Endodermal cell (in vitro differentiated cells): ENCODE measurements around the gene NAA60. TPM values are rescaled to one million over a fixed set of nuclear protein-coding genes. Genes with fewer than 3 reads are reported as not detected.

Experiments used
- DNase-seq: peaks from one replicate; pipeline ENCODE4 v3.0.0-alpha.2; 2017
- H3K27ac ChIP-seq: 2 replicates; pipeline ENCODE4 v1.5.1; 2013; ENCODE audit warnings: mild to moderate bottlenecking, low read depth, low read length, moderate library complexity
- H3K27me3 ChIP-seq: 2 replicates; pipeline ENCODE4 v1.6.1; 2013; ENCODE audit warnings: mild to moderate bottlenecking, low read length, moderate library complexity; ENCODE audit not compliant: insufficient read depth, control insufficient read depth, poor library complexity, severe bottlenecking
- H3K36me3 ChIP-seq: 2 replicates; pipeline ENCODE4 v1.7.0; 2013; ENCODE audit warnings: mild to moderate bottlenecking, low read length, moderate library complexity; ENCODE audit not compliant: control insufficient read depth, insufficient read depth
- H3K4me1 ChIP-seq: one replicate; pipeline ENCODE4 v1.7.0; 2013; ENCODE audit warnings: low read length; ENCODE audit not compliant: control insufficient read depth, insufficient read depth
- H3K4me3 ChIP-seq: 2 replicates; pipeline ENCODE4 v1.5.1; 2013; ENCODE audit warnings: mild to moderate bottlenecking, low read length, moderate library complexity
- H3K9ac ChIP-seq: 2 replicates; pipeline ENCODE4 v1.6.1; 2013; ENCODE audit warnings: mild to moderate bottlenecking, low read length, moderate library complexity; ENCODE audit not compliant: poor library complexity, severe bottlenecking; ENCODE audit errors: extremely low read depth
- H3K9me3 ChIP-seq: 2 replicates; pipeline ENCODE4 v1.6.1; 2013; ENCODE audit warnings: mild to moderate bottlenecking, low read length, moderate library complexity; ENCODE audit not compliant: control insufficient read depth
- H3K27ac Mint-ChIP-seq: 2 replicates; pipeline ENCODE4 v1.8.0; 2020; ENCODE audit warnings: mixed read lengths
- H3K27me3 Mint-ChIP-seq: 2 replicates; pipeline ENCODE4 v1.8.0; 2021; ENCODE audit warnings: mild to moderate bottlenecking, mixed read lengths; ENCODE audit not compliant: insufficient read depth
- H3K36me3 Mint-ChIP-seq: 2 replicates; pipeline ENCODE4 v1.8.0; 2020; ENCODE audit warnings: low read depth, mixed read lengths
- H3K4me1 Mint-ChIP-seq: 2 replicates; pipeline ENCODE4 v1.8.0; 2020; ENCODE audit warnings: mixed read lengths
- H3K4me3 Mint-ChIP-seq: 2 replicates; pipeline ENCODE4 v1.8.0; 2020; ENCODE audit warnings: mild to moderate bottlenecking, moderate library complexity, mixed read lengths
- H3K9me3 Mint-ChIP-seq: 2 replicates; pipeline ENCODE4 v1.8.0; 2020; ENCODE audit warnings: mild to moderate bottlenecking, mixed read lengths
- WGBS, 2 experiments: methylation state at CpG; one replicate each; pipeline versions ENCODE4 v1.1.5 to v1.1.7; 2013; ENCODE audit warnings: missing lambda C conversion rate in 2 of 2, mixed read lengths in 1 of 2; ENCODE audit not compliant: insufficient coverage in 1 of 2, insufficient read length in 1 of 2; 5-methylcytosine and 5-hydroxymethylcytosine counted together
- total RNA-seq, 2 donors: library from RNA; stranded (reverse); fragmentation: NEBNext Ultra II Directional in 1 of 2; extraction: Animal tissue kit (Norgen Biotek cat#: 25700) in 1 of 2; gene quantifications; 2 replicates in 1 of 2; 3 replicates in 1 of 2; pipeline ENCODE4 v1.2.1, GENCODE V29; 2021
- TF ChIP-seq, protein P1 (sequence below): fragments of 200-600 bp; sonication (generic); conservative IDR thresholded peaks from 2 replicates; pipeline ENCODE4 v1.5.0; 2021; ENCODE audit warnings: antibody characterized with exemption, mild to moderate bottlenecking

Gene NAA60
- total RNA-seq, 2 donors from 2014 or later: 54.5 to 61.8 TPM

DNA sequence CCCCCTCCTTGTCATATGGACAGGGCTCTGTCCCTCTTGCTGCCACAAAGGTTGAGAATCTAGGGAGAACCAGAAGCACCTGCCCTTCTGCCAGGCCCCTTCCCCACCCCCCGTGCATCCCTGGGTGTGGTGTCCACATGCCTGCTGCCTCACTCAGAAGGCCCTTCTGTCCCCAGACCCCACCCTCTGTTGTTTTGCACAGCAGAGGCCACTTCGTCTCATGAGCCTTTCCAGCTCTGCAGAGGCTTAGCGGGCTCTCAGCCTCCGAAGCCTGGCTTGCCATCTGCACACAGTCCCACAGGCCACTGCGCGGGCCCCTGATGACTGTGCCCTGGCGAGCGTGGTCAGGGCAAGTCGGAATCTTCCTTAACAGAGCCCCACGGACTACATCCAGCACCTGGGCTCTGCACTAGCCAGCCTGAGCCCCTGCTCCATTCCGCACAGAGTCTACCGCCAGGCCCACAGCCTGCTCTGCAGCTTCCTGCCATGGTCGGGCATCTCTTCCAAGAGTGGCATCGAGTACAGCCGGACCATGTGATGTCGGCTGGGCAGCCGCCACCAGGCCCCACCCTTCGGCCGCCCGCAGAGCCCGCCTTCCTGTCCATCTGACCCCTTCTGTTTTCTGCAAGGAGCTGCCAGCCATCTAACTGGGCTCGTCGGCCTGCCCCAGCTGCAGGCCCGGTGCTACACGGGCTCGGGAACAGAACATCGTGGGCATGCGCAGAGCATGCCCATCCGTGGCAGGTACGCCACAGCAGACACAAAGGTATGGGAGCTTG, 41.0 kb downstream of the NAA60 start:
- H3K27me3 Mint-ChIP-seq: no peaks in the 10 kb centered on the region
- H3K9me3 ChIP-seq: no peaks in the 10 kb centered on the region
- H3K4me1 ChIP-seq: no peaks in the 10 kb centered on the region
- H3K36me3 ChIP-seq: peaks cover 45% of the 10 kb centered on the region
- H3K4me3 Mint-ChIP-seq: no peak overlapping the region
- no peak overlapping the region for H3K27ac ChIP-seq
- no peak overlapping the region for H3K27ac Mint-ChIP-seq
- H3K9ac ChIP-seq: no peak overlapping the region
- H3K4me1 Mint-ChIP-seq: peaks cover 11% of the 10 kb centered on the region
- TF ChIP-seq, protein P1, sequence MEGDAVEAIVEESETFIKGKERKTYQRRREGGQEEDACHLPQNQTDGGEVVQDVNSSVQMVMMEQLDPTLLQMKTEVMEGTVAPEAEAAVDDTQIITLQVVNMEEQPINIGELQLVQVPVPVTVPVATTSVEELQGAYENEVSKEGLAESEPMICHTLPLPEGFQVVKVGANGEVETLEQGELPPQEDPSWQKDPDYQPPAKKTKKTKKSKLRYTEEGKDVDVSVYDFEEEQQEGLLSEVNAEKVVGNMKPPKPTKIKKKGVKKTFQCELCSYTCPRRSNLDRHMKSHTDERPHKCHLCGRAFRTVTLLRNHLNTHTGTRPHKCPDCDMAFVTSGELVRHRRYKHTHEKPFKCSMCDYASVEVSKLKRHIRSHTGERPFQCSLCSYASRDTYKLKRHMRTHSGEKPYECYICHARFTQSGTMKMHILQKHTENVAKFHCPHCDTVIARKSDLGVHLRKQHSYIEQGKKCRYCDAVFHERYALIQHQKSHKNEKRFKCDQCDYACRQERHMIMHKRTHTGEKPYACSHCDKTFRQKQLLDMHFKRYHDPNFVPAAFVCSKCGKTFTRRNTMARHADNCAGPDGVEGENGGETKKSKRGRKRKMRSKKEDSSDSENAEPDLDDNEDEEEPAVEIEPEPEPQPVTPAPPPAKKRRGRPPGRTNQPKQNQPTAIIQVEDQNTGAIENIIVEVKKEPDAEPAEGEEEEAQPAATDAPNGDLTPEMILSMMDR: no peak
- peaks cover 59% of the 10 kb centered on the region for H3K36me3 Mint-ChIP-seq
- peak; percentile 36 for DNase-seq
- 93 to 96% methylated on average over 15 to 30 of the region's 30 CpGs for WGBS, 2 experiments
- no peak overlapping the region for H3K4me3 ChIP-seq
- no peaks in the 10 kb centered on the region for H3K27me3 ChIP-seq
- H3K9me3 Mint-ChIP-seq: no peaks in the 10 kb centered on the region

DNA sequence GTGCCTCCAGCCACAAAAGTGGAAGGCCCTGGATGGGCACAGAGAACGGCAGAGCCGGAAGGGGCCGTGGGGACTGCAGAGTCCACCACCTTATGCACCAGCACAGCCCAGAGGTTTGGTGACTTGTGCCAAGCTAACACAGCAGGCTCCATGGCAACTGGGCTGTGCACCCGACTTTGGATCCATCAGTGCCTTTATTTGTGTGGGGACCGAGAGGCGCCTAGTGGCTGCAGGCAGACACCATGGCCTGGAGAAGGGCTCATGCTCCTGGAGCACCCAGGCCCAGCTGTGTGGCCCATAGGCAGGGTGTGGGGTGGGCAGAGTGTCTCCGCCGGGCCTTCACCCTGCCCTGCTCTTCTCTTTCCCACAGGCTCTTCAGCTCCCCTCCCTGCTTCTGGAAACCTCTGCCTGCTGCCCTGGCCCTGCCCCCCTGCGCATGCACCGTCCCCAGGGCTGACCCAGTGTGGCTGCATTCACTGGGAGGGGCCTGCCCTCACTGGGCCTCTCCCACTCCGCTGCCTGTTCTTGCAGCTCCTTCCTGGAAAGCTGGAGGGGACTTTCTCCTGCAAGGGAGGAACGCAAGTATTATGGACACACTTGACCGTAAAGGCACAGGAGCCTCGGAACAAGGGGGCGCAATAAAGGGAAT, 41.7 kb downstream of the NAA60 start:
- no peak overlapping the region for H3K4me3 ChIP-seq
- TF ChIP-seq, protein P1: no peak
- no peak overlapping the region for H3K9ac ChIP-seq
- DNase-seq: peak; percentile 36
- Mint-ChIP-seq H3K9me3 (no peaks in the 10 kb centered on the region), H3K4me1 (peaks cover 11% of the 10 kb centered on the region), H3K27ac (no peak overlapping the region), H3K4me3 (no peak overlapping the region), H3K27me3 (no peaks in the 10 kb centered on the region), H3K36me3 (peaks cover 53% of the 10 kb centered on the region)
- 91 to 93% methylated on average over 10 to 15 of the region's 15 CpGs for WGBS, 2 experiments
- H3K9me3 ChIP-seq: no peaks in the 10 kb centered on the region
- peaks cover 39% of the 10 kb centered on the region for H3K36me3 ChIP-seq
- H3K27ac ChIP-seq: no peak overlapping the region
- H3K4me1 ChIP-seq: no peaks in the 10 kb centered on the region
- no peaks in the 10 kb centered on the region for H3K27me3 ChIP-seq

DNA sequence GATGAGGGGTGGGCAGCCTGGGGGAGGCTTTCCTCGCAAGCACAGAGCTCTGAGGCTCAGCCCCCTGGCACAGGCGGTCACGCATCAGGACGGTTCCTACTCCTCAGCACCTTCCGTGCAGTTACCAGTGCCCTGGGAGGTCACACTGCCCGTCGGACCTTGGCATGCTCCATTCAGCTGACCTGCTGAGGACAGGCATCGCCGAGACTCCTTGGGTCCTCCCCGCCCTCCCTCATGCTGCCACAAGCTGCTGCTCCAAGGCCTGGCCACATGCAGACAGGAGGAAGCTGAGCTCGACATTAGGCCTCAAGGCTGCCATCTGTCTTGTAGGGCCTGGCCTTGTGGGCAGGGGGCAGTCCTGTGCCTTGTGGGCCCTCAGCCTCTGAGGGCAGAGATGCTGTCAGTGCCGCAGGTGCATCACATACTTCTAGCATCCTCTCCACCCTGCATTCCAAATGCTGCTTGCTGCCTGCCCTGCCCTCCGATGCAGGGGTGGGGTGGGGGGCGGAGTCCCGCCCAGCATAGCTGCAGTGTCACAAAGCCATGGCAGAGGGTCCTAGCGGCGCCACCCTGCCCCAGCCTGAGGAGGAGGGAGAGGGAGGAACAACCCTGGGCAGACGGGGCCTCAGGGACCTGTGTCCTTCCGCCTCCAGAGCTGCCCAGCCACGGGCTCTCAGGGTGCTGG, 42.5 kb downstream of the NAA60 start:
- peaks cover 47% of the 10 kb centered on the region for H3K36me3 Mint-ChIP-seq
- peak; percentile 73 for DNase-seq
- H3K4me3 ChIP-seq: no peak overlapping the region
- peaks cover 39% of the 10 kb centered on the region for H3K36me3 ChIP-seq
- no peak overlapping the region for H3K27ac ChIP-seq
- no peaks in the 10 kb centered on the region for H3K9me3 Mint-ChIP-seq
- no peaks in the 10 kb centered on the region for H3K27me3 ChIP-seq
- TF ChIP-seq, protein P1: peak; percentile 49
- H3K4me1 Mint-ChIP-seq: peaks cover 8% of the 10 kb centered on the region
- whole genome bisulfite sequencing, 2 experiments: 93 to 96% methylated on average over 10 to 20 of the region's 20 CpGs
- H3K27me3 Mint-ChIP-seq: no peaks in the 10 kb centered on the region
- H3K27ac Mint-ChIP-seq: no peak overlapping the region
- H3K9ac ChIP-seq: no peak overlapping the region
- no peaks in the 10 kb centered on the region for H3K9me3 ChIP-seq
- H3K4me3 Mint-ChIP-seq: no peak overlapping the region
- no peaks in the 10 kb centered on the region for H3K4me1 ChIP-seq
